Activated CD8-positive, alpha-beta memory T cell treated with anti-CD3 and anti-CD28 coated beads, Interleukin-2, amount 50 U/mL, for 1 hour (primary cell): ENCODE results near the gene GPBAR1.
"Not testable (repeated sequence)": the region's sequence is repeated elsewhere in the genome, so short reads cannot be mapped to it uniquely, and the experiment has no call there.

Experiments
- DNase-seq: peaks from one replicate; pipeline ENCODE4 v3.0.0-alpha.2; 2020; ENCODE audit errors: extremely low read depth

GPBAR1 gene

DNA sequence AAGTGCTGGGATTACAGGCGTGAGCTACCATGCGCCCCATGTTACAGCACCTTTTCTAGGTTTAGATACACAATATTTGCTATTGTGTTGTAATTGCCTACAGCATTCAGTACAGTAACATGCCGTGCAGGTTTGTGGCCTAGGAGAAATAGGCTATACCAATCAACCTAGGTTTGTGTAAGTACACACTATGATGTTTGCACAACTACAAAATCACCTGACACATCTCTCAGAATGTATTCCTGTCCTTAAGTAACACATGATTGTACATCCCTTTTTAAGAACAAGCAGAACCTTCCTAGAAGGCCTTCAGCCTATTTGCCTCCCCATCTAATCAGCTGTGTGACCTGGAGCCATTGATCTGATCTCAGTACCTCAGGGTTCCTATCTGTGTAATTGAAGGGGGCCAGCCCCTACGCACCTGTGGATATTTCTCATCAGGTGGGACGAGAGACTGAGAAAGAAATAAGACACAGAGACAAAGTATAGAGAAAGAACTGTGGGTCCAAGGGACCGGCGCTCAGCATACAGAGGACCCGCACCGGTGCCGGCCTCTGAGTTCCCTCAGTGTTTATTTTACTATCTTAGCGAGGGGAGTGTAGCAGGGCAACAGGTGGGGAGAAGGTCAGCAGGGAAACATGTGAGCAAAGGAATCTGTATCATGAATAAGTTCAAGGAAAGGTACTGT, 50.2 kb downstream of the GPBAR1 start:
- DNase-seq = no peak

DNA sequence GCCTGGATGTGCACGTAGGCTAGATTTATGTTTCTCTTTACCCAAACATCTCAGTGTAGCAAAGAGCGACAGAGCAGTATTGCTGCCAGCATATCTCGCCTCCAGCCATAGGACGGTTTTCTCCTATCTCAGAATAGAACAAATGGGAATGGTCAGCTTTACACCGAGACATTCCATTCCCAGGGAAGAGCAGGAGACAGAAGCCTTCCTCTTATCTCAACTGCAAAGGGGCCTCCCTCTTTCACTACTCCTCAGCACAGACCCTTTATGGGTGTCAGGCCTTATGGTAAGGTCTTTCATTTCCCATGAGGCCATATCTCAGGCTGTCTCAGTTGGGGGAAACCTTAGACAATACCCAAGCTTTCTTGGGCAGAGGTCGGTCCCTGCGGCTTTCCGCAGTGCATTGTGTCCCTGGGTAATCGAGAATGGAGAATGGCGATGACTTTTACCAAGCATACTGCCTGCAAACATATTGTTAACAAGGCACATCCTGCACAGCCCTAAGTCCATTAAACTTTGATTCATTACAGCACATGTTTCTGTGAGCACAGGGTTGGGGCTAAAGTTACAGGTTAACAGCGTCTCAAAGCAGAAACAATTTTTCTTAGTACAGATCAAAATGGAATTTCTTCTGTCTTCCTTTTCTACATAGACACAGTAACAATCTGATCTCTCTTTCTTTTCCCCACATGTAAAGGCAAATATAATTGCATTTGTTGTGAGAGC, 50.9 kb downstream of the GPBAR1 start:
- not testable (repeated sequence) for DNase-seq

DNA sequence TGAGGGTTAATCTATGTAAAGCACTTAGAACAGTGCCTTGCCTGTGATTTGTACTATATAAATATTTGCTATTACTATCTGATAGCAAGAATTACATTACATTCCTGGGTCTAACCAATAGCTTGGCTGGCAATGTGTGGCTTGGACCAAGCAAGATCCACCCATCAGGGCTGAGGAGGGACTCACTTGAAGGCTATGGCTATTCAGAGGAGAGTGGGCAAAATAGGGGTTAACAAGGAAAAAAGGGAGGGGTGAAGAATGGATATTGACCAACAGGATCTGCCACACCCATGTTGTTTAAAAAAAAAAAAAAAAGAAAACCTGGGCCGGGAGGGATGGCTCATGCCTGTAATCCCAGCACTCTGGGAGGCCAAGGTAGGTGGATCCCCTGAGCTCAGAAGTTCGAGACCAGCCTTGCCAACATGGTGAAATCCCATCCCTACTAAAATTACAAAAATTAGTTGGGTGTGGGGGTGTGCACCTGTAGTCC, 51.5 kb downstream of the GPBAR1 start:
- DNase-seq = no peak

DNA sequence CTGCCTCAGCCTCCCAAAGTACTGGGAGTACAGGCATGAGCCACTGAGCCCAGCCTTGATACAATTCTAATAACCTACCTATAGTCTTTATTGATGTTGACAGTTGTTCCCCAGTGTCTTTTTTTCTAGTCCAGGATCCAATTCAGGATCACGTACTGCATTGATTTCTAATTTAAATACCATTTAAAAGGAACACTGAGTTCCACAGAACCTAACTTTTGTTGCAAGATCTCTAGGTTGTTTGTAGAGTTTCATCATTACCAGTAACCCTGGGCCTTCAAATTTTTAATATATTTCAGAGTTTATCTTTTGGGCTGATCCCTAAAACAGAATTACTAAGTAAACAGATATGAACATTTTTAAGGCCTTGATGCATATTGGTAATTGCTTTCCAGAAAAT, 52.5 kb downstream of the GPBAR1 start:
- DNase-seq = no peak
